OCI-LY1 (cell line): ENCODE measurements around the gene ADD2.

ENCODE experiments used
- H2AFZ ChIP-seq: fragments of 200-600 bp; sonication (generic), shearing (Covaris generic); 2 replicates; pipeline ENCODE4 v1.6.0; 2014; ENCODE audit warnings: antibody characterized with exemption, mild to moderate bottlenecking, low read length
- H3F3A ChIP-seq: fragments of 200-600 bp; sonication (generic), shearing (Covaris generic); 2 replicates; pipeline ENCODE4 v1.6.0; 2014; ENCODE audit warnings: mild to moderate bottlenecking, antibody characterized with exemption, low read length, moderate library complexity; ENCODE audit not compliant: insufficient read depth
- H3K27ac ChIP-seq: fragments of 200-600 bp; sonication (generic); 2 replicates; pipeline ENCODE4 v1.5.1; 2014; ENCODE audit warnings: low read length, mixed run types, mild to moderate bottlenecking, low read depth; ENCODE audit not compliant: poor library complexity, severe bottlenecking
- H3K27me3 ChIP-seq: fragments of 200-600 bp; sonication (generic); 2 replicates; pipeline ENCODE4 v1.6.0; 2014; ENCODE audit warnings: antibody characterized with exemption, mild to moderate bottlenecking, low read length, moderate library complexity; ENCODE audit not compliant: insufficient read depth
- H3K36me3 ChIP-seq: fragments of 200-600 bp; sonication (generic); 2 replicates; pipeline ENCODE4 v1.6.1; 2014; ENCODE audit warnings: mild to moderate bottlenecking, antibody characterized with exemption, low read length, moderate library complexity, mixed read lengths; ENCODE audit not compliant: insufficient read depth
- H3K4me1 ChIP-seq: fragments of 200-600 bp; sonication (generic); 2 replicates; pipeline ENCODE4 v1.5.1; 2014; ENCODE audit warnings: mild to moderate bottlenecking, low read length, moderate library complexity; ENCODE audit not compliant: insufficient read depth, severe bottlenecking
- H3K4me2 ChIP-seq: fragments of 200-600 bp; sonication (generic), shearing (Covaris generic); 2 replicates; pipeline ENCODE4 v1.6.1; 2014; ENCODE audit warnings: low read length
- H3K4me3 ChIP-seq: fragments of 200-600 bp; sonication (generic); 2 replicates; pipeline ENCODE4 v1.5.1; 2014; ENCODE audit warnings: low read length, low read depth, mild to moderate bottlenecking, mixed read lengths; ENCODE audit not compliant: poor library complexity, severe bottlenecking
- H3K79me2 ChIP-seq: fragments of 200-600 bp; shearing (Covaris generic); 2 replicates; pipeline ENCODE4 v1.6.1; 2016; ENCODE audit warnings: mixed run types, low read length, mixed read lengths; ENCODE audit not compliant: insufficient read depth
- H3K9ac ChIP-seq: fragments of 200-600 bp; sonication (generic), shearing (Covaris generic); 2 replicates; pipeline ENCODE4 v1.6.1; 2014; ENCODE audit warnings: mild to moderate bottlenecking, low read length, mixed read lengths
- H3K9me2 ChIP-seq: fragments of 200-600 bp; sonication (generic), shearing (Covaris generic); 2 replicates; pipeline ENCODE4 v1.6.1; 2014; ENCODE audit warnings: low read depth, mild to moderate bottlenecking, low read length, mixed read lengths
- H3K9me3 ChIP-seq: fragments of 200-600 bp; shearing (Covaris generic); 2 replicates; pipeline ENCODE4 v1.6.1; 2014; ENCODE audit warnings: low read length, mixed read lengths
- H4K20me1 ChIP-seq: fragments of 200-600 bp; sonication (generic), shearing (Covaris generic); 2 replicates; pipeline ENCODE4 v1.6.0; 2016; ENCODE audit warnings: mild to moderate bottlenecking, low read length; ENCODE audit not compliant: insufficient read depth
- EZH2 ChIP-seq: fragments of 200-600 bp; sonication (generic), shearing (Covaris generic); IDR thresholded peaks from 2 replicates; pipeline ENCODE4 v1.8.0; 2017; ENCODE audit warnings: borderline replicate concordance, mixed run types, mild to moderate bottlenecking, antibody characterized with exemption, low read length, moderate library complexity, mixed read lengths
- TF ChIP-seq, protein P1 (sequence below): fragments of 200-600 bp; sonication (generic), shearing (Covaris generic); IDR thresholded peaks from 2 replicates; pipeline ENCODE4 v1.5.1; 2017; ENCODE audit warnings: mild to moderate bottlenecking, antibody characterized with exemption, low read length, moderate library complexity, mixed read lengths

Gene ADD2

DNA sequence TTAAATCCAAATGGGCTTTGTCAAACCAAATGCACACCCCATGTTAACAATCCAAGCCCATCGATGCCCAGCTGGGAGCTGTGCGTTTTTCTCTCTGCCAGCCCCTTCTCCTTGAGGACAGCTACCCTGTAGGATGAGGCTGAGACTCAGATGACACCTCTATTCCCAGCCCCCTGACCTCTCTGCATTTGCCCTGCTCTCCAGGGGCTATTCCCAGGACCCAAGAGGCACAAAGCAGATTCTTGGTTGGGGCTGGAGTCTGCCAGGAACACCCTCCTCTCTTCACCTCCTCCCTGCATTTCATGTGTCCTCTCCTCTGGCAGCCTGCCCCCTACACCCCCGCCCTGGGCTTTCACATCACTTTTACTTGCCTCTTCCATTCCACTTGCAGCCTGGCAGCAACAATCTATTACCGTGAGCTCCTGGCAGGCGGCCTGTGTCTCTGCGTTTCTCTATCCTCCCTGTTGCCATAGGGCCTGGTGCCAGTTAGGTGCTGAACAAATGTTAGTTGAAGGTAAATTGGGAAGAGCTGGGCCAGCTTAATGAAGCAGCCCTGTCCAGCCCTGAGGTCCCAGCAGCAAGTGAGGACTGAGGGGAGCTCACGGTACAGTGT, 51.8 kb downstream of the ADD2 start:
- no peaks in the 10 kb centered on the region for H3K36me3 ChIP-seq
- H3K9me2 ChIP-seq, result no peaks in the 10 kb centered on the region
- no peaks in the 10 kb centered on the region; the same call in 1 of the 2 replicates for H3K27me3 ChIP-seq
- no peaks in the 10 kb centered on the region for H3K4me1 ChIP-seq
- H3K9me3 ChIP-seq, result no peaks in the 10 kb centered on the region
- H3K27ac ChIP-seq, result no peak overlapping the region
- H3K4me2 ChIP-seq, result no peak overlapping the region
- TF ChIP-seq EZH2, result no peak
- TF ChIP-seq, protein P1, sequence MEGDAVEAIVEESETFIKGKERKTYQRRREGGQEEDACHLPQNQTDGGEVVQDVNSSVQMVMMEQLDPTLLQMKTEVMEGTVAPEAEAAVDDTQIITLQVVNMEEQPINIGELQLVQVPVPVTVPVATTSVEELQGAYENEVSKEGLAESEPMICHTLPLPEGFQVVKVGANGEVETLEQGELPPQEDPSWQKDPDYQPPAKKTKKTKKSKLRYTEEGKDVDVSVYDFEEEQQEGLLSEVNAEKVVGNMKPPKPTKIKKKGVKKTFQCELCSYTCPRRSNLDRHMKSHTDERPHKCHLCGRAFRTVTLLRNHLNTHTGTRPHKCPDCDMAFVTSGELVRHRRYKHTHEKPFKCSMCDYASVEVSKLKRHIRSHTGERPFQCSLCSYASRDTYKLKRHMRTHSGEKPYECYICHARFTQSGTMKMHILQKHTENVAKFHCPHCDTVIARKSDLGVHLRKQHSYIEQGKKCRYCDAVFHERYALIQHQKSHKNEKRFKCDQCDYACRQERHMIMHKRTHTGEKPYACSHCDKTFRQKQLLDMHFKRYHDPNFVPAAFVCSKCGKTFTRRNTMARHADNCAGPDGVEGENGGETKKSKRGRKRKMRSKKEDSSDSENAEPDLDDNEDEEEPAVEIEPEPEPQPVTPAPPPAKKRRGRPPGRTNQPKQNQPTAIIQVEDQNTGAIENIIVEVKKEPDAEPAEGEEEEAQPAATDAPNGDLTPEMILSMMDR, result no peak
- H3K79me2 ChIP-seq, result no peaks in the 10 kb centered on the region
- H3F3A ChIP-seq, result no peaks in the 10 kb centered on the region
- H3K4me3 ChIP-seq, result no peak overlapping the region
- H3K9ac ChIP-seq, result no peak overlapping the region
- no peaks in the 10 kb centered on the region for H4K20me1 ChIP-seq
- H2AFZ ChIP-seq, result no peak overlapping the region

DNA sequence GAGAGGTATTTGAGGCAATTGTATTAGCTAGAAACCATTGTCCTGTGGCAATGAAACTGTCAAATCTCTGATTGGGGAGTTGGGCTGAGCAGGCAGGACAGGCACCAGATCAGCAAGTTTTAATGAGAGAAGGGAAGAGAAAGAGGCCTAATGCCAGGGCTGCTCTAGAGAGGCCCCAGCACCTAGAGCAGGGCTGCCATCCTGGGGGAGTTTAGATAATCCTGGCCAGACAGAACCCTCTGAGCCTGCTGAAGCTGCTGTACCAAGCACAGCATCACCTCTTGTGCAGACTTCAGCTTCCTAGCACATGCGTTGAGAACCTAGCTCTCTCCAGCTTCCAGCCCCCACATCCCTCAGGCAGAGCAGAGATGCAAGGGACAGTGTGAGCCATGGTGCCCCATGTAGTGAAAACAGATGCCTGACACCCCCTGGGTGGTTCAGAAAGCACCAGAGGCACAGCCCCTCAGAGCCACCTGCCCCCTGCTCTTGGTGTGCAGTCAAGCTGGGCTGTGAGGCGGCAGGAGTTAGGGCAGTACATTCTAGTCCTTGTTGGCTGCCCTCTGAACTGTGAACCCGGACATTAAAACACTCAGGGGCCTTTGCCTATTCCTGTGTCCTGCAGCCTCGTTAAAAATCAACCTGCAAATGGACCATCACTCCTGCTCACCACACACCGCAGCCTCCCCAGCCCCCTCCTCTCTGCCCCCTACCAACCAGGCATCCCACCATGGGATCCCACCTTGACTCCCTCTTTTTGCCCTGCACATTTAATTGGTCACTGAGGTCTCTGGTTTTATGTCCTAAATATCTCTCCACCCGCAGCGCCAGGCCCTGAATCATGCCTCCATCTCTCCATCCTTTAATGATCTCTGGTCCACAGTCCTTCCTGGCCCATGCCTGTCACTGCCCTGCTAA, 52.7 kb downstream of the ADD2 start:
- no peaks in the 10 kb centered on the region for H3F3A ChIP-seq
- no peaks in the 10 kb centered on the region; the same call in 1 of the 2 replicates for H3K27me3 ChIP-seq
- H2AFZ ChIP-seq, result no peak overlapping the region
- H3K9ac ChIP-seq, result no peak overlapping the region
- H3K36me3 ChIP-seq, result no peaks in the 10 kb centered on the region
- no peak overlapping the region for H3K4me2 ChIP-seq
- no peaks in the 10 kb centered on the region for H3K4me1 ChIP-seq
- no peaks in the 10 kb centered on the region for H4K20me1 ChIP-seq
- H3K9me3 ChIP-seq, result no peaks in the 10 kb centered on the region
- H3K79me2 ChIP-seq, result no peaks in the 10 kb centered on the region
- H3K9me2 ChIP-seq, result no peaks in the 10 kb centered on the region
- no peak overlapping the region for H3K4me3 ChIP-seq
- no peak overlapping the region for H3K27ac ChIP-seq
- TF ChIP-seq EZH2, result no peak
- TF ChIP-seq, protein P1, result no peak

DNA sequence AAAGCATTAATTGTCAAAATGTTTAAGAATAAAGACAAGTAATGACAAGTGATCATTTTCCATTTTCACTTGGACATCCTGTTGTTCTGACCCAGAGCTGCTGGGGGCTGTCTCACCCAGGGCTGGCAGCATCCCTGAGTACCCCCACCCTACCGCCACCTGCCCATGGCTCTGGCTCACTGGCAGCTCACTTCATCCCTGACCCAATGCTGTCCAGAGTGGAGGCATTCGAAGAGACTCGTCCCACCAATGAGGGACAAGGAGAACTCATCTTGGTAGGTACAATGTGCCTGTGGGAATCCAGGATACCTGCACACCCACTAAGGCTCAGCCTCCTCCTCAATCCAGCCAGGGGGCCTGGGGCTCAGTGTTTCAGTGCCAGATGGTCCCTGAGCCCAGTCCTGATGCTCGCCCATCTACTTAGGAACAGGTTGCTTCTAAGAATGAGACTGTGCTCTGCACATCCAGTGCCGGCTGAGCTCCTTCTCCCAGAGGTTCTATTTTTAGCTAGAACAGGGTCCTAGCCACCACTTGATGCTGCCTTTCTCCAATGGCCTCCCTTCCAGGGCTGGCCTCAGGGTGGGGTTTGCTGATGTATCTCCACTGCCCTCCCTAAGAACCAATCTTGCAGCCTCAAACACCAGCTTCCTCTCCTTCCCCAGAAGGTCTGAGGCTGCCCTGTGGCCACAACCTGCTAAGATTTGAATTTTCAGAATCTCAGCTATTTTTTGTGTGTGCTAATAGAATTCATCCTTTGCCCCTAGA, 53.7 kb downstream of the ADD2 start:
- no peaks in the 10 kb centered on the region for H3K4me1 ChIP-seq
- no peaks in the 10 kb centered on the region for H4K20me1 ChIP-seq
- no peaks in the 10 kb centered on the region for H3K79me2 ChIP-seq
- H2AFZ ChIP-seq, result no peak overlapping the region
- no peak overlapping the region for H3K4me3 ChIP-seq
- H3K9me3 ChIP-seq, result no peaks in the 10 kb centered on the region
- no peaks in the 10 kb centered on the region; the same call in 1 of the 2 replicates for H3K27me3 ChIP-seq
- no peak overlapping the region for H3K27ac ChIP-seq
- TF ChIP-seq, protein P1, result no peak
- no peak for TF ChIP-seq EZH2
- no peaks in the 10 kb centered on the region for H3K36me3 ChIP-seq
- H3K4me2 ChIP-seq, result no peak overlapping the region
- H3K9me2 ChIP-seq, result no peaks in the 10 kb centered on the region
- no peak overlapping the region for H3K9ac ChIP-seq
- H3F3A ChIP-seq, result no peaks in the 10 kb centered on the region
